ENCODE results near the gene LDAF1.

DNA sequence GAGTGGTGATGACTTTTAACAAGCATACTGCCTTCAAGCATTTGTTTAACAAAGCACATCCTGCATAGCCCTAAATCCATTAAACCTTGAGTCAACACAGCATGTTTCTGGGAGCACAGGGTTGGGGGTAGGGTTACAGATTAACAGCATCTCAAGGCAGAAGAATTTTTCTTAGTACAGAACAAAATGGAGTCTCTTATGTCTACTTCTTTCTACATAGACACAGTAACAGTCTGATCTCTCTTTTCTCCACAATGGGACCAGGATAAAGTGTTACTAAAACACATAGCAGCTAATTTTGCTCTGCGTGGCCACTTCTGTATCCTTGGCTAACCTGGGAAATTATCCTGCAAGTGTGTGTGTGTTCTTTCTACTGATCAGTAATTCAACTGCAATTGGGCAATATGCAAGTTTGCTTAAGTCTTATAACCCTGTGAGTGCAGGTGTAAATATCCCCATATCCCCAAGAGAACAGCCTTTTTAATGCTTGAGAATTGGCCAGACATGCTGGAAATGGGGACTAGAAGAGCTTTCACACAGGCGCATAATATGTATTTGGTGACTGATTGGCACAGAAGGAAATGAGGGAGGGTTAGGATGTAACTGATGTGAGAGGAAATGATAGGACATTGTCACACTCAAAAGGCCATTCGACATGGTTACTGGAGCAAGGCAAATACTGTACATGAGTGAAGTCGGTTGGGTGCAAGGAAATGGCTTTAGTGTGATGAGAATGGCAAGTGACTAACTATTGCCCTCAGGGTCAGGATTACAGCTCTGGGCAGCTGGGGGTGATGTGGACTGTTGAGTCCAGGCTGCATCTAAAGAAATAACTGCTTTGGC, 64.2 kb downstream of the LDAF1 start:
- TF ChIP-seq, protein P1, sequence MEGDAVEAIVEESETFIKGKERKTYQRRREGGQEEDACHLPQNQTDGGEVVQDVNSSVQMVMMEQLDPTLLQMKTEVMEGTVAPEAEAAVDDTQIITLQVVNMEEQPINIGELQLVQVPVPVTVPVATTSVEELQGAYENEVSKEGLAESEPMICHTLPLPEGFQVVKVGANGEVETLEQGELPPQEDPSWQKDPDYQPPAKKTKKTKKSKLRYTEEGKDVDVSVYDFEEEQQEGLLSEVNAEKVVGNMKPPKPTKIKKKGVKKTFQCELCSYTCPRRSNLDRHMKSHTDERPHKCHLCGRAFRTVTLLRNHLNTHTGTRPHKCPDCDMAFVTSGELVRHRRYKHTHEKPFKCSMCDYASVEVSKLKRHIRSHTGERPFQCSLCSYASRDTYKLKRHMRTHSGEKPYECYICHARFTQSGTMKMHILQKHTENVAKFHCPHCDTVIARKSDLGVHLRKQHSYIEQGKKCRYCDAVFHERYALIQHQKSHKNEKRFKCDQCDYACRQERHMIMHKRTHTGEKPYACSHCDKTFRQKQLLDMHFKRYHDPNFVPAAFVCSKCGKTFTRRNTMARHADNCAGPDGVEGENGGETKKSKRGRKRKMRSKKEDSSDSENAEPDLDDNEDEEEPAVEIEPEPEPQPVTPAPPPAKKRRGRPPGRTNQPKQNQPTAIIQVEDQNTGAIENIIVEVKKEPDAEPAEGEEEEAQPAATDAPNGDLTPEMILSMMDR (IDR thresholded peaks at IDR 0.05; ENCODE audit: low read depth, low read length, missing input control), result no peak
- TF ChIP-seq HNF4A (conservative IDR thresholded peaks at IDR 0.05), result no peak
- TF ChIP-seq HNF4G (IDR thresholded peaks at IDR 0.05), result no peak
- TF ChIP-seq YY1 (IDR thresholded peaks at IDR 0.05), result no peak
- TF ChIP-seq, protein P2, sequence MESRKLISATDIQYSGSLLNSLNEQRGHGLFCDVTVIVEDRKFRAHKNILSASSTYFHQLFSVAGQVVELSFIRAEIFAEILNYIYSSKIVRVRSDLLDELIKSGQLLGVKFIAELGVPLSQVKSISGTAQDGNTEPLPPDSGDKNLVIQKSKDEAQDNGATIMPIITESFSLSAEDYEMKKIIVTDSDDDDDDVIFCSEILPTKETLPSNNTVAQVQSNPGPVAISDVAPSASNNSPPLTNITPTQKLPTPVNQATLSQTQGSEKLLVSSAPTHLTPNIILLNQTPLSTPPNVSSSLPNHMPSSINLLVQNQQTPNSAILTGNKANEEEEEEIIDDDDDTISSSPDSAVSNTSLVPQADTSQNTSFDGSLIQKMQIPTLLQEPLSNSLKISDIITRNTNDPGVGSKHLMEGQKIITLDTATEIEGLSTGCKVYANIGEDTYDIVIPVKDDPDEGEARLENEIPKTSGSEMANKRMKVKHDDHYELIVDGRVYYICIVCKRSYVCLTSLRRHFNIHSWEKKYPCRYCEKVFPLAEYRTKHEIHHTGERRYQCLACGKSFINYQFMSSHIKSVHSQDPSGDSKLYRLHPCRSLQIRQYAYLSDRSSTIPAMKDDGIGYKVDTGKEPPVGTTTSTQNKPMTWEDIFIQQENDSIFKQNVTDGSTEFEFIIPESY (IDR thresholded peaks at IDR 0.05), result no peak
- no peak for TF ChIP-seq NR2F2 (IDR thresholded peaks at IDR 0.05)
- TF ChIP-seq EGR1 (IDR thresholded peaks at IDR 0.05; ENCODE audit: low read depth in 2 of 2), result no peak
- TF ChIP-seq, protein P3, sequence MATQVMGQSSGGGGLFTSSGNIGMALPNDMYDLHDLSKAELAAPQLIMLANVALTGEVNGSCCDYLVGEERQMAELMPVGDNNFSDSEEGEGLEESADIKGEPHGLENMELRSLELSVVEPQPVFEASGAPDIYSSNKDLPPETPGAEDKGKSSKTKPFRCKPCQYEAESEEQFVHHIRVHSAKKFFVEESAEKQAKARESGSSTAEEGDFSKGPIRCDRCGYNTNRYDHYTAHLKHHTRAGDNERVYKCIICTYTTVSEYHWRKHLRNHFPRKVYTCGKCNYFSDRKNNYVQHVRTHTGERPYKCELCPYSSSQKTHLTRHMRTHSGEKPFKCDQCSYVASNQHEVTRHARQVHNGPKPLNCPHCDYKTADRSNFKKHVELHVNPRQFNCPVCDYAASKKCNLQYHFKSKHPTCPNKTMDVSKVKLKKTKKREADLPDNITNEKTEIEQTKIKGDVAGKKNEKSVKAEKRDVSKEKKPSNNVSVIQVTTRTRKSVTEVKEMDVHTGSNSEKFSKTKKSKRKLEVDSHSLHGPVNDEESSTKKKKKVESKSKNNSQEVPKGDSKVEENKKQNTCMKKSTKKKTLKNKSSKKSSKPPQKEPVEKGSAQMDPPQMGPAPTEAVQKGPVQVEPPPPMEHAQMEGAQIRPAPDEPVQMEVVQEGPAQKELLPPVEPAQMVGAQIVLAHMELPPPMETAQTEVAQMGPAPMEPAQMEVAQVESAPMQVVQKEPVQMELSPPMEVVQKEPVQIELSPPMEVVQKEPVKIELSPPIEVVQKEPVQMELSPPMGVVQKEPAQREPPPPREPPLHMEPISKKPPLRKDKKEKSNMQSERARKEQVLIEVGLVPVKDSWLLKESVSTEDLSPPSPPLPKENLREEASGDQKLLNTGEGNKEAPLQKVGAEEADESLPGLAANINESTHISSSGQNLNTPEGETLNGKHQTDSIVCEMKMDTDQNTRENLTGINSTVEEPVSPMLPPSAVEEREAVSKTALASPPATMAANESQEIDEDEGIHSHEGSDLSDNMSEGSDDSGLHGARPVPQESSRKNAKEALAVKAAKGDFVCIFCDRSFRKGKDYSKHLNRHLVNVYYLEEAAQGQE (IDR thresholded peaks at IDR 0.05), result no peak
- TF ChIP-seq JUND (IDR thresholded peaks at IDR 0.05), result no peak
- TF ChIP-seq RAD21 (IDR thresholded peaks at IDR 0.05), result no peak
- TF ChIP-seq, protein P4, sequence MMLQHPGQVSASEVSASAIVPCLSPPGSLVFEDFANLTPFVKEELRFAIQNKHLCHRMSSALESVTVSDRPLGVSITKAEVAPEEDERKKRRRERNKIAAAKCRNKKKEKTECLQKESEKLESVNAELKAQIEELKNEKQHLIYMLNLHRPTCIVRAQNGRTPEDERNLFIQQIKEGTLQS (IDR thresholded peaks at IDR 0.05), result no peak
- no peak for TF ChIP-seq GABPA (IDR thresholded peaks at IDR 0.05 in 1 of 2, conservative IDR thresholded peaks at IDR 0.05 in 1 of 2)
- no peak for TF ChIP-seq SP1 (IDR thresholded peaks at IDR 0.05)
- no peak for TF ChIP-seq RXRA (IDR thresholded peaks at IDR 0.05)

All from liver (tissue), 3 donors.